Measurements from ENCODE around the gene ZYX.
"Not testable (repeated sequence)": the region's sequence is repeated elsewhere in the genome, so short reads cannot be mapped to it uniquely, and the experiment has no call there.

The ZYX gene

DNA sequence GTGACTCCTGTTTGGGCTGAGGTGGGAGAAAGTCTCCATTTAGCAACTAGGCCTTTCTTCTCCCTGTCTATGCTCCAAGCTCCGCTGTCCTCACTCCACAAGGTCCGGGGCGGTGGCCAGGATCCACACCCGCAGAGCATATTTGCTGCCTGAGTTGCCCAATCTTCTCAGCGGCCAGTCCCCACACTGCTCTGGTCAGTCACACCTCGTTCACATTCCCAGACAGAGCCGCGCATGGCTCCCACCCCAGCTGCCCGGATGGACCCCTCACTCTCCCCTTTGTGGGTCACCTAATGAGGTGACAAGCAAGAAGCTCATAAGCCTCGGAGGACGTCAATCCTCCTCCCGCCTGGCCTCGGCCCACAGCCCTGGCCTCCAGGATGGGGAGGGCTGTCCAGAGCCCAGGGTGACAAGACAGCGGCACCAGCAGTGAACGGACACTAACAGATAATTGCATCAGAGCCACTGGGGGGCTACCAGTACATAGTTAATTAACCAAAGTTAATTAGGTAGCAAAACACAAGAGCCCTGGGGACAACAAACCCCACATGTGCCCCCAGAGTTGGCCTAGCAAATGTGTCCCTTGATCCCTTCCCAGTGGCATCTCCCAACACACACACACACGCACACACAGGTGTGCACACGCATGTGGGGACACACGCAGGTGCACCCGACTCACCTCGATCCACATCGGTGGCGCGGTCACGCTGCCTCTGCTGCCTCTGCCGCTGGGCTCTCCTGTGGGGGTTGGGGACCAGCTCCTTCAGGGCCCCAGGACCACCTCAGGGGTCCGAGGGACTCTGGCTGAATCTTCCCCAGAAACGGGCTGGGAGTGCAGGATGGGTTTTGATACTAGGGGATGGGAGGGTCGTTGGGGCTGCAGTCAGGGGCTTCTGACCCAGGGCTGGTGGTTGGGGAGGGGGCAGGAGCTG is 15.7 kb downstream of the ZYX start:
- in situ Hi-C loops (cut with MboI; ENCODE audit: low sequenced_read_pairs) = no loop called here

DNA sequence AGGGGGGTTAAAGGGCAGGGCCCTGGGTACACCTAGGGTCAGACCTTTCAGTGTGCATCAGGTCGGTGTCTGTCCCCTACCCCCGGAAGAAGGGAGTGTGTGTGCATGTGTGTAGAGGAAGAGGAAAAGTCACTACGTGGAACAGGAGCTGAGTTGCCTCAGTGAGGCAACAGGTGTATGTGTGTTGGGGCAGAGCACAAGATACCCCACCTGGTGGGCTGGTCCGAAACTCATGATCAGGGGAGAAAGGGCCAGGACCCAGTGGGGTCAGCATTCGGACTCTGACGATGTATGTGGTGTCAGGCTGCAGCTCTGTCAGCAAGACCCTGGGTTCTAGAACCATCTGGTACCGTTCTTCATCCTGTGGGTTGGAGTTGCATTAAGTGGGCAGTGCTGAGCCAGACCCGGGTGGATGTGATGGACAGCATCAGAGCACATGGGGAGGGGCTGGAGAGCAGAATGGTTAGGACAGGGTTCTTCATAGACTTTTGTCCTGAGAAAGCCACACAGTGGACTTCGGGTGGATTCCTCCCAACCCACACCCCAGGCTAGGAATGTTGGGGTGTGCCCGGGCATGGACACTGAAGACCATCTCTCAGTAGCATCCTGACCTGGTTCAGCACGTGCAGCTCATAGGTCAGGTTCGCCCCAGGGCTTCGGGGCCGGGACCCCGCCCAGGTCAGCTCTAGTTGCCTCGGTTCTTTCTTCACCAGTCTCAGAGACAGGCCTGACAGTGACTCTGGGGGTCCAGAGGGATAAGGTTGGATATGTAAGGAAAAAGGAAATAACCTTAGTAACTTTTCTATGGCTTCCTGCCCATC is 16.8 kb downstream of the ZYX start:
- in situ Hi-C loops (cut with MboI; ENCODE audit: low sequenced_read_pairs) = no loop called here

DNA sequence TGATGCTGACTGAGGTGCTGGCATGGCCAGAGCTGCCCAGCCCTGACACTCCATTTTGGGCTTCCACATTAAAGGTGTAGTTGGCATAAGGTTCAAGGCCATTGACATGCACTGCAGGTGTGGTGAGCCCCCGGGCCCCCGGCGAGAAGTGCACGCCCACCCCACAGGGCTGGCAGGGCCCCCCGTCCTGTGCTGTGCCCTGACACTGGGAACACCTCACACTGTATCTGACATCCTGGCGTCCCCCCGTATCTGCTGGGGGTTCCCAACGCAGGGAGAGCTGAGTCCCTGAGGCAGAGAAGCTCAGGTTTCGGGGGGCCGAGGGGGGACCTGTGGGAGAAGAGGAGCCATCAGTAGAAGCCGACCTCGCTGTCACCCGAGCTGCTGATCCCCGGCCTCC is 17.5 kb downstream of the ZYX start:
- in situ Hi-C loops (cut with MboI; ENCODE audit: low sequenced_read_pairs) = no loop called here

DNA sequence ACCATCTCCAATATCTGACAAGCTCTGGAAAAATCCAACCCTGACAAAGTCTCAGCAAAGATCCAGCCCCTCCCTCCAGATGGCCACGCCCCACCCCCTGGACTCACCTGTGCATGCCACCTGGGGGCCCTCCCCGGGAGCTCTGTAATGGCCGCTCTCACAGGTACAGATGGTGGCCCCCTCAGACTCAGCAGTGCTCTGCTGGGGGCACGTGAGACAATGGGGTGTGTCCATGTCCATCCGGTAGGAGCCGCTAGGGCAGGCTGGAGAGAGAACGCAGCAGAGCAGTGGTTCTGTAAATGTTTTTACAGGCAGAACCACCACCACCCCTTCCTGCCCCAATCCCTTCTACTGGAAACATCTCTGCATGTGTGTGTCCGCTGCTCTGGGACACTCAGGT is 18.0 kb downstream of the ZYX start:
- in situ Hi-C loops (cut with MboI; ENCODE audit: low sequenced_read_pairs) = no loop called here

DNA sequence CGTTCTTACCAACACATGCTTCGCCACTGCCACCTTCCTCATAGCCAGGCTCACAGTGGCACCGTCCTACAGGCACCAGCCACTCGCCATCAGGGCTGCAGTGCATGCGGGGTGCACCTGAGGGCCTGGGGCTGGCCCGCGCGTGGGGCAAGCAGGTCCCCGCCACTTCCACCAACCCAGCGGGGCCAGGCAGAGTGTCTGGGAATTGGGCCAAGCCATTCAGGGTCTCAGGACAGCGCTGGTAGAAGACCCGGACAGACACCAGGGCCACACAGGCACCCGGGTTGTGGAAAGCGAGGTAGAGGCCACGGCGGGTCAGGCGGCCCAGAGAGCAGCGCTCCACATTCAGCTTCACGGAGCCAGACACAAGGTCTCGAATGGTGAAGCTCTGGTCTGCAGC is 18.5 kb downstream of the ZYX start:
- in situ Hi-C loops (cut with MboI; ENCODE audit: low sequenced_read_pairs) = no loop called here

DNA sequence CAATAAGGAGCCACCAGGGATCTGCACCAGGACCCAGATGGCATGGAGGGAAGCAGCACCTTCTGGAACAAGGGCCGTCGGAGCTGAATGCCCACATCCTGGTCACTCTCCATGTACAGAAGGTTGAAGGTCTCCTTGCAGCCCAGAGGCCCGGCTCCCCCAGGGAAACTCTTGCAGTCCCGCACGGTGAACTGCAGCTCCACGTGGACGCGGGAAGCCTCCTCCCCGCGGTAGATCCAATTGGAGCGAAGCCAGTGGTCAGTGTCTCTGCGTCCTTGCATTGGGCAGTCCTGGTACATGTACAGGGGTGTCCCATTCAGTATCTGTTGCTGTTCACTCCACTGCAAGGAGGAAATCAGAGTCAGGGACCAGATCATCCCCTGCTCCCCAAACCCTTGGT is 20.1 kb downstream of the ZYX start:
- in situ Hi-C loops (cut with MboI; ENCODE audit: low sequenced_read_pairs) = no loop called here

DNA sequence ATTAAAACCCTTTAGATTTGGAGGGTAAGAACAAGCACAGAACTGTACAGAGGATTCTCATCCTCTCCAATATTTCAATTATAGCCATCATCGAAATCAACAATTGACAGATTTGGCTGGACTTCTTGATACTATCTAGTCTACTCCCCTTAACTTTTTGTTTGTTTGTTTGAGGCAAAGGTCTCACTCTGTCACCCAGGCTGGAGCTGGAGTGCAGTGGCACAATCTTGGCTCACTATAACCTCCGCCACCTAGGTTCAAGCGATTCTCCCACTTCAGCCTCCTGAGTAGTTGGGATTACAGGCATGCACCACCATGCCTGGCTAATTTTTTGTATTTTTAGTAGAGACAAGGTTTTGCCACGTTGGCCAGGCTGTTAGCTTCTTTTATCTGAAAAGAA is 21.1 kb downstream of the ZYX start:
- in situ Hi-C loops (cut with MboI; ENCODE audit: low sequenced_read_pairs) = not testable (repeated sequence)

DNA sequence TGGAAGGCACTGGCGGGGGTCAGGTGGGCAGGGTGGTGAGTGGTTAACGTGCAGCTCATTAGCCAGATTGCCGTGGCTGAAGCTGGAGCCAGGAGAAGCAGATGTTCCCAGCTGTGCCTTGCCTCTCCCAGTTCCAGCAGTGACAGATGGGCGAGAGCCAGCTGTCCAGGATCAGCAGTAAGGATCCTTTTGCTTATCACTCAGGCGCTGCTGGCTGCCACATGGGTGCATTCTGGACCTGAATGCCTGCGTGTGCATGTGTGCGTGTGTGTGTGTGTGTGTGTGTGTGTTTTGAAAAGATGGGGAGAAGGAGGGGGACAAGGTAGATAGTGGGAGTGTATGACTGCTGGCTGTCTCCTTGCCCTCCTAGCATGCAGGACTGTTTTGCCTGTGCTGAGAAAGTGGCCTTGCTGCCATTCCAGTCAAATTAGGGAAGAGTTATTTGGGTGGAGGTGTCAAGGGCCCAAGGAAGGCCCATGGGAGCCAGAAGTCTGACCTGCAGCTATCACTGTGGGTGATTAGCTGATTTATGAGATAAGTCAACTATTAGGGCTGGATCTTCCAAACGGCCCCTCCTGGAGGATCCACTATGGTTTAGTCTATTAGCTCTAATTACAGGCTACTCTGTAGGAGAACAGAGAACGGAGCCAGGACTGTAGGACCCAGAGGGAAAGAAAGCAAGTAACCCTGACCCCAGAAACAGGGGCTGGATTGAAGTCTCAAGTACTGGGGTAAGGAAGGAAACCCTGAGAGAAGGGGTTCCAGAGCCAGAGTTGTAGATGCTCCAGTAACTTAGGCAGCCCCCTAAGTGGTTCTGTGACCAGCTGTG is 24.2 kb downstream of the ZYX start:
- in situ Hi-C loops (cut with MboI; ENCODE audit: low sequenced_read_pairs) = no loop called here

DNA sequence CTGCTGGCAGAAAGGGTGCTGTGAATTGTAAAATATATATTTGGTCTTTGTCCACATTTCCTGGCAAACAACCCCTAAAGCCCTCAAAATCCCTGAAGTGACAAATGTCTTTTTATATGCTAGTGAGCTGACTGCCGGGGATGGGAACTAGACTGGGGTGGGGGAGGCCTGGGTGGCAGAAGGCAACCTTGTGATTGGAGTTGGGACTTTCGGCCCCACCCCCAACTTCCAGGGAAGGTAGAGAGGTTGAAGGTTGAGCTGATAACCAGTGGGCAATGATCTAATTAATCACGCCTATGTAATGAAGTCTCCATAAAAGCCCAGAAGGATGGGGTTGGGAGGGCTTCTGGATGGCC is 24.8 kb downstream of the ZYX start:
- in situ Hi-C loops (cut with MboI; ENCODE audit: low sequenced_read_pairs) = no loop called here

DNA sequence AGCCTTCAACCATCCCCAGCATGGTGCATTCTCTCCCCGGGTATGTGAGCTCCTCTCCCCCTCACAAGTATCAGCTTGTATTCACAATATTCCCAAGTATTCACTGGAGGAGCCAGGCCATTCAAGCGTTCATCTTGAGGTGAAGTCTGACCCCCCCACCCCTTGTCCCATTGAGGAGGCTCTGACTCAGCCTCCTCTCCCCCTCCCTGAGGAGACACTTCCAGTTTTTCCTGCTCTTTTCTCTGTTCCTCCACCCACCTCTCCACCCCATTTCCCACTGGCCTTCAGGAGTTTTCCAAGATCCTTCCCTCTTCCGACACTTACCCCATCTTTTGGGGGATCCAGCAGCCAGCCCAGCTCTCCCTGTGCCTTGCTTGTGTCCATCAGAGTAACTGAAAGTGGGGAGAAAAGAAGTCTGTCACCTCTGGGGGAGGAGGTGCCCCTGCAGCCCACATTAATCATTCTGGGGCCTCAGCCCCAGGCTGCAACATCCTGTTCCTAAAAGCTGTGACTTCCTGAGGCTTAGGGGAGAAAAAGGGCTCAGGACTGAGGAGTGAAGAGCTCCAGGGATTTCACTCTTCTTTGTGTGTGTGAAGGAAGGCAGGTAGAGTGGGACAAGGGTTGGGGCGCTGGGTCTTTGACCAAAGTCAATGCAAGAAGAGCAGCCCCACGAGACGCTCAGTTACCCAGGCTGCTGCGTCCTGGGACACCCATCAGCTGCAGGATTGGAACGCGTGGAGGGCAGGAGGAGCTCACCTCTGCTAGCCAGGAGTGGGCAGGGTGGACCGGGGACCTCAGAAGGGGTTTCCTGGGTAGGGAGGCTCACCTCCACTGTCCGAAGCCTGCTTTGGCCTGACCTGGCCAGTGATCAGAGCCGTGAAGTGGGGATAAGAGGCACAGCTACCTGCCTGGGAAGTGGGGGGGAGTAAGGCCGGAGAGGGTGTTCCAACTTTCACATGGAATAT is 26.4 kb downstream of the ZYX start:
- in situ Hi-C loops (cut with MboI; ENCODE audit: low sequenced_read_pairs) = no loop called here

DNA sequence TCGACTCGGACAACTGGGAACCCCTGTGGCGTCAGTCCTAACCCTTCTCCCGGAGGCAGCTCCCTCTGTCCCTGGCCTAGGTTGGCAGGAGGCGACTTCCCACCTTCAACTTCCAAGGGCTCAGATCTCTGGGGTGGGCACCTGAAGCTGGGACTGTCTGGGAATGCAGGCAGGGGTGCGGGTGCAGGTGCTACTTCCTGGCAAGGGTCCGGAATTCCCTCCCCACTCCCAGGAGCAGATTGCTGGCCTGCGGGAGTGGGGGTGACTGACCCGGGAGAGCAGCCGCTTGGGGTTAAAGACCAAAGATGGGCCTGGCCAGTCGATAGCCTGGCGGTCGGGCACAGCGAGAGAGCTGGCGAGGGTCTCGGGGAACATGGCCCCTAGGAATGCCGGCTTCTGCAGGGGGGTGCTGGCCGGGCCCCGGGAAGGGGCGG is 27.1 kb downstream of the ZYX start:
- in situ Hi-C loops (cut with MboI; ENCODE audit: low sequenced_read_pairs) = no loop called here

DNA sequence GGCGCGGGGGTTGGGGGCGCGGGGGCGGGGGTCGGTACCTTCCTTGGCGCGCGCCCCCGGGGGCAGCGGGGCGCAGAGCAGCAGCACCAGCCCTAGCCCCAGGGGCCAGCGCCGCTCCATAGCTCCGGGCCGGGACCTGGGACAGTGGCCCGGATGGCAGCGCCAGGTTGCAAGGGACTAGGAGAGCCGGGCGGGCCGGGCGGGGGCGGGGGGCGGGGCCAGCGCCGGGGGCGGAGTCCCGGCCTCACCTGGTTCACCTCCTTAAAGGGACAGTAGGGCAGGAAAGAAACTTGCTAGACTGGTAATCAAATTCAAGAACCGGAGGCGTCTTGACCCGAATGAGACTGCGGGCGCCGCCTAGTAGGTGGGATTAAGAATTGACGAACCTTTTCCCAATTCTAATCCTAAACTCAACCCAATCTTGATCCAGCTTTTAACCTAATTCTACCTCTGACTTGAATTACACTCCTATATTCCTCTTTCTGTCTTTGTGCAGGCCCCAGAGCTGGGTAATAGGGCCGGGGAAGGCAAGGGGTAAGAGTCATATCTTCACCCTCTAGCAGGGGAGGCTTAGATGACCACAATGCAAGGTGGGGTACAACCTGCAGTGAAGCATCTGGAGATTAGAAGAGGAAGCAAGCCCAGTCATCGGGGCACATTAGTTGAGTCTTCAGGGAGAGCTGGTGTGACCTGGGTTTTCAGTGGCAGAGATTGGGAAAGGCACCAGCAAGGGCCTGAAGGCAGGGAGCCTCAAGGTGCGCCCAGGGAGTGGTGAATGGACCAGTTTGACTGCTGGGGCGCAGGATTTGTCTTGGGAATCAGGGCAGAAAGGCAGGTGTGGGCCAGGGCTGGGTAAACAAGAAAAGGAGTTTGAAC is 27.8 kb downstream of the ZYX start, which contains the start of gene EPHA1:
Gene EPHA1 (minus strand): TSS at position 171 of the 876 bp plus-strand sequence. CDS start 51 bp downstream, at position 120.
- in situ Hi-C loops (cut with MboI; ENCODE audit: low sequenced_read_pairs) = no loop called here

DNA sequence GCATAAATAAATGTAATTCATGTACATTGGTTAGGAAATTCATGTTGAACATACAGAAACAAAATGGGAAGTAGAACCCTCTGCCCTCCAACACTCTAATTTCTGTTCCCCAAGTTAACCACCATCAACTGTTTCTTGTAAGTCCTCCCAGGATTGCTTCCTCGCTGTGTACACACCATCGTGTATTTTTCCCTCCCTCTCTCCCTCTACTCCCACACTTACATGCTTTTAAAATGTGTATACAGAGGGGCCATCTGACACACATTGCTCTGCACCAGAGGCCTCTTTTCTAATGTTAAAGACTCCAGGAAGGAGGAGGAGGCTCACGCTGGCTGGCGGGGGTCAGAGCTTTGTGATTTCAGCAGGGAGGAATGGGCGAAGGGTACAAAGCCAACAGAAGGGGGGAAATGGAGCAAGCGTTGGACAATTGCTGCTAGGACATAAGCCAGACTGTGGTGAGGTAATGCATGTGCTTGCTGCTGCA is 29.4 kb downstream of the ZYX start:
- in situ Hi-C loops (cut with MboI; ENCODE audit: low sequenced_read_pairs) = no loop called here

DNA sequence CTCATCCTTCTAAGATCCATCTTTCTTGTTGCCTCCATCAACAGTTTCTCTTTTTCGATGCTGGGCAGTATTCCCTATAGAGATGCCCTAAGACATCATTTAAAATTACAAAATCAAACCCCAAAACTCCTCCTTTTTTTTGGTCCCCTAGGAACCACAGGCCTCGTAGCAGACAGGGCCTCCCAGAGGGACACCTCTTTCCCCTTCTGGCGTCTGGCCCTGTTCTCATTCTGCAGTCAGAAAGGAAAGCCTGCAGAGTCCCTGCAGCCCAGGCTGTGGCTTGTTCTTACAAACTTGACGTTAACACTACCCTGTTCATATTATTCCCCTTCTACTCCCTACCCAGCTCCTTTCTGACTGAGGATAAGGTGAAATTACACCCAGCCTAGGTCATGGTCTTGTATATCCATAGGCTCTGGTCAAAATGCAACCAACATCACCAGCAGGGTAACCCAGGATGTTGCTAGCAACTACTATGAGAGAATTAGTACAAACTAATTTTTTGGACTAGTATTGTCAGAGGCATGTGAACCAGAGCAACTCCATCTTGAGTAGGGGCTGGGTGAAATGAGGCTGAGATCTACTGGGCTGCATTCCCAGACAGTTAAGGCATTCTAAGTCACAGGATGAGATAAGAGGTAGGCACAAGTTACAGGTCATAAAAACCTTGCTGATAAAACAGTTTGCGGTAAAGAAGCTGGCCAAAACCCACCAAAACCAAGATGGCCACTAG is 31.0 kb downstream of the ZYX start:
- in situ Hi-C loops (cut with MboI; ENCODE audit: low sequenced_read_pairs) = no loop called here

DNA sequence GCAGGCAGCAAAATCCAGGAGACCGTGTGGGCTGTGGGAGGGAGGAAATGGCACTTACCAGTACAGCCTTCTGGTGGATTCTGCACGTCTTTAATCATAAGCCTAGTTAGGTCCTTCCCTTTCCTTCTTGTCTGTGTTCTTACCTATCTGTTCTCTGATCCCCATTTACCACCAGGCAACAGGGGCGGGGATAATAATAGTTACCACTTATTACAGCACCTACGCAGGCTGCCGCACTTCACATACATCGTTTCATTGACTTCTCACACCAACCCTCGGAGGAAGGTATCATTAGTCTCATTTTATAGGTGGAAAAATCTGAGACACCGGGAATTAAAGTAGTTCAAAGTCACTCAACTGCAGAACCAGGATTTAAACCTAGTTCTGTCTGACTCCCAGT is 32.0 kb downstream of the ZYX start:
- in situ Hi-C loops (cut with MboI; ENCODE audit: low sequenced_read_pairs) = no loop called here

DNA sequence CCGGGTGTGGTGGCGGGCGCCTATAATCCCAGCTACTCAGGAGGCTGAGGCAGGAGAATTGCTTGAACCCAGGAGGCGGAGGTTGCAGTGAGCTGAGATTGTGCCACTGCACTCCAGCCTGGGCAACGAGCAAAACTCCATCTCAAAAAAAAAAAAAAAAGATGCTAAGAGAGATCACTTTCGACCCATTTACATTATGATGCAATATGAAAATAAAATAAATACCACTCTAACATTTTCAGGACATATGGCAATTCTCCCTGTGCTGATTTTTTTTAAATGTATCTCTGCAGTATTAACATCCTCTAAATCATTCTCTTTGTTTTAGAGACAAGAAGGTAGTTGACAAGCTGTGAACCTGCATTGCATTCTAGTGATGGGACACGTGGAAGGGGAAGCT is 34.1 kb downstream of the ZYX start:
- in situ Hi-C loops (cut with MboI; ENCODE audit: low sequenced_read_pairs) = not testable (repeated sequence)

DNA sequence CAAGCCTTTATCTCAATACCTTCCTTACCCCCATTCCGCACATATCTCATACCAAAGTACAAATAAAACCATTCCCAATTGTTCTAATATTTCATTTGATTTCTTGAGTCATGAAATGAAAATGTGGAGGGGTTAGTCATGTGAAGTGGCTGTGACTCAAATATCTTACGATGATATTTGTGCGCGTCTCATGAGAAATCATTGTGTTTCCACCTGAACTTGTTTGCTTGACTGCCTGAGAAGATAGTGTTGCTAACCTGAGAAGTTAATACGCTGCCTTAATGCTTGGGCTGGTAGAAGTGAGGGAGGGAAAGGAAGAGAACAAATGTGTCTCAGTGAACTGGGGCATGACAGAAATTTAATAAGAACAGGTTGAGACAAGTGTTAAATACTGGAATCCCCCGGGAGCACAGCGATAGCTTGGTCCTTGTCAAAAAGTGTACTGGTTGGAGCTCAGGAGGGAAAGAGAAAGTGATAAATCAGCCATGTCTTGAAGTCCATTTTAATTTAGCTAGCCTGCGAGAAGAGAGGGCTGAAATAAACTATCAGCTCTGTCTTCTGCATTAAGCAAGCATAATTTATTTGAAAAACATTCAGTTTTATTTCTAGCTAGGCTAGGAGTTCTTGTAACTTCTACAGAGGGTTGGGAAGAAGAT is 34.7 kb downstream of the ZYX start:
- in situ Hi-C loops (cut with MboI; ENCODE audit: low sequenced_read_pairs) = no loop called here
